Heart left ventricle (tissue), 13 donors: ENCODE results near the gene ITGAV.

Experiments used
- CTCF ChIP-seq, 12 donors: fragments of 200-600 bp; sonication (generic) in 4 of 12; IDR thresholded peaks; one replicate each; pipeline versions ENCODE4 v1.5.0 to v1.8.0; 2018 to 2022; ENCODE audit warnings: antibody characterized with exemption in 12 of 12, mild to moderate bottlenecking in 5 of 12
- POLR2A ChIP-seq, 2 donors: fragments of 450-650 bp; IDR thresholded peaks; one replicate each; pipeline ENCODE4 v1.6.1; 2017; ENCODE audit warnings: antibody characterized with exemption in 2 of 2, mild to moderate bottlenecking in 2 of 2, moderate library complexity in 2 of 2
- donor health status: ischemic (EF 13 %, LVEDD 7.1; RV severe dilation, severe dysfunction).
- donor health status: DM: no; HTN: yes; CAD: no.
- donor health status: DM: no; HTN: no; CAD: no.
- donor health status: ischemic (EF 25% LVEDD 6.9; RV normal size, moderate dysfunction).
- donor health status: ischemic (EF 25% LVEDD 5.7; RV mildly dilated, moderate dysfunction).
- donor health status: ischemic (EF 35%, LVEDD 5.7; RV mildly dilated, moderate dysfunction).
- donor health status: nonischemic (EF 11% LVEDD 7.7; RV severe dilation, severe dysfunction).
- donor health status: DM: yes; HTN: yes; CAD: no.
- donor health status: PGD.
- donor health status: ischemic (EF 29% LVEDD 5.4; RV normal size, mild dysfunction).
- donor health status: nonischemic (EF 23%, LVEDD 6.1; RV moderate dilation, normal function).

GRCh38 chr2:186713691-186714090 is 123.8 kb downstream of the ITGAV start:
- TF ChIP-seq CTCF (IDR thresholded peaks at IDR 0.05) (no peak), POLR2A (IDR thresholded peaks at IDR 0.05) (no peak)
